ENCODE results near the gene POMC.
"Not testable (repeated sequence)": the region's sequence is repeated elsewhere in the genome, so short reads cannot be mapped to it uniquely, and the experiment has no call there.

Gene POMC

DNA sequence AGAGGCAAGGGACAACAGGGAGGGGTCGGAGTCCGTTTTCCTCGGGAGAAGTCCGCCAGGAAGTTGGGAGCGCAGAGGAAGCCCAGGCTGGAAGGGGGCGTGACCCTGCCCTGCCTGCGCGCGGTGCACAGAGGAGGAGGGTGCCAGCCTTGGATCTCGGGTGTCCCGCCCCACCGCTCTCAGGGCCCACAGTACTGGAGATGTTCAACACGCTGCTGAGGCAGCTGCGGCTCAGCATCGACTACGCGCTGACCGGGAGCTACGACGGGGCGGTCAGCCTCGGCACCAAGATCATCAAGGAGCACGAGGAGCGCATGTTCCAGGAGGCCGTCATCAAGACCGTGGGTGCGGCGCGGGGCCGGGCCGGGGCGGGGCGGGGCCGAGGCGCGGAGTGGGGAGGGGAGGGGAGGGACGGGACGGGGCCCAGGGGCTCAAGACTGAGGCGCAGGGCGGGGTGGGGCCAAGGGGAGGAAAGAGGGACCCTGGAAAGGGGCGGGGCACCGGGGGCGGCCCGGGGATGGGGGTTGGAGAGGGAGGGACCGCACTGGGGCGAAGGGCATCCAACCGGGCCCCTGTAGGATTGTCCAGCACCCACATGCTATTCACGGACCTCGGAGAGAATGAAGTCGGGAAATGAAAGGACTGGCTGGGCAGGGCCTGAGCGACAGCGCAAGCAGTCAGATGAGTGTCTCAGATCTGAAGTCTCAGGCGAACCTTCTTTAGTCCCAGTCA lies 36.6 kb downstream of the POMC start:
- no peak for DNase-seq

DNA sequence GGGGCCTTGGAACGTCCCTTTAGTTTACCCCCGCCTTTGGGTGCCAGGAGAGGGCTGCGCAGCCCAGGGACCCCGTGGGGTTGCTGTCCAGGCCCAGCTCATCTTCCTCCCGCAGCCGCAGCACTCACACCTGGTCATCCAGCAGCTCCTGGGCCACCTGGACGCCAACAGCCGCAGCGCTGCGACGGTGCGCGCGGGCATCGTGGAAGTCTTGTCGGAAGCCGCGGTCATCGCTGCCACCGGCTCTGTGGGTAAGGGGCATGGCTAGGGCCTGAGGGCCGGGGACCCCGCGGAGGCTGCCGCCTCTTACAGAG lies 37.2 kb downstream of the POMC start:
- no peak for DNase-seq

DNA sequence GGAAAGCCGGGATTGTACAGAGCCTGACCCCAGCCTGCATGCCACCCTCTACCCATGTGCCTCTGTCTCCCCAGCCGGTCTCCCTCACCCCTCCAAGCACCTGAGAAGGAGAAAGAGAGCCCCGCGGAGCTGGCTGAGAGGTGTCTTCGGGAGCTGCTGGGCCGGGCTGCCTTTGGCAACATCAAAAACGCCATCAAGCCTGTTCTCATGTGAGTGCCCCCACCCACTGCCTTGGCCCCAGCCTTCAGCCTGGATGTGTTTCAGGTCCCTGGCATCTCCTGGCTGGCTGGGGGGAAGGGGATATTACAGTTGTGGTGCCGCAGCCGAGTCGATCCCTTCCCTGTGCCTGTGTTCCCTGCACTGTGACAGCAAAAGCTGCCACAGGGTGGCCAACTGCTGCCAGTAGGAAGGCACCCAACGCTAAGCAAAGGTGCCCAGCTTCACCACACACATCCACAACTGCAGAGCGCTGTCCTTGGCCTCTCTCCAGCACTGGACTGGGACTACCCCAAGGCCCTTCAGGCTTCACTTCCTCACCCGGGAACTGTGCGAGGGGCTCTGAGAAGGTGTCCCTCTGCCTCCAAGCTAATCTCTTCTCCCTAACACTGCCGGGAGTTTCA lies 38.4 kb downstream of the POMC start:
- DNase-seq, result no peak

DNA sequence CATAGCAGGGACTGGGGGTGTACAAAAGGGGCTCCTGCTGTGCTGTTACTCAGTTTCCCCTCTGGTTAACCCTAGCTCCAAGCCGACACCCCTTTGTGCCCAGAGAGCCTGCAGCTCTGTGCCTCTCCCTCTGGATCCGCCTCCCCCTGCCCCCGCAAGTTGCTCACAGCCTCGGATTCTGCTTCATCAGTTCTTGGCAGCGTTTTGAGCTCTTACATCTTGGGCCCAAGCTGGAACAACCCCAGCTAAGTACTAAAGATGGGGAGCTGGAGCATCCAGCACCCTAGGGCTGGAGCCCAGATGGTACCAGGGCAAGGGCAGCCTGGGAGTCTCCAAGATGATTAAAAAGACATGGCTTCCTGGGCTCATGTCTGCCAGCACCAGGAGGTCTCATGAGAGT lies 40.7 kb downstream of the POMC start:
- DNase-seq, result no peak

DNA sequence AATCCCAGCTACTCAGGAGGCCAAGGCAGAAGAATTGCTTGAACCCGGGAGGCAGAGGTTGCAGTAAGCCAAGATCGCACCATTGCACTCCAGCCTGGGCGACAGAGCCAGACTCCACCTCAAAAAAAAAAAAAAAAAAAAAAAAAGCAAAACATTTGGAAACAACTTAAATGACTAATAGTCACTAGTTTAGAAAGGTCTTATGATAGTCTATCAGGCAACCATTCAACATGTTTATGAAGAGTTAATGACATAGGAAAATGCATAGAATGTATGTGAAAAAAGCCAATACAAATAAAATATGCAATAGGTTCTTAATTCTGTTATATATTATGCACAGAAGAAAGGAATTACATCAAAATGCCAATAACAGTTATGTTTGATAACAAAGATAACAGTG lies 41.3 kb downstream of the POMC start:
- DNase-seq, result not testable (repeated sequence)

DNA sequence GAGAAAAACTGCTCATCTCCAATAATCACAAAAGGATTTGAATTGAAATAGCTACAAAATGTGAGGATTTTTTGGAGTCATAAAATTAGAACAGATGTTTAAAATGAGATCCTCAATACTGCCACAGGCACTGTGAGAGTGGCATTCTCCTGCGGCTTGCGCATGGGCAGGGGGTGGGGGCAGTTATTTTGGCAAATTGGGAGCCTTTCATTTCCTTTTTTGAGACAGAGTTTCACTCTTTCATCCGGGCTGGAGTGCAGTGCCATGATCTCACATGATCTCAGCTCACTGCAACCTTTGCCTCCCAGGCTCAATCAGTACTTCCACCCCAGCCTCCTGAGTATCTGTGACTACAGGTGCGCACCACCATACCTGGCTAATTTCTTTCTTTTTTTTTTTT lies 42.4 kb downstream of the POMC start:
- no peak for DNase-seq

DNA sequence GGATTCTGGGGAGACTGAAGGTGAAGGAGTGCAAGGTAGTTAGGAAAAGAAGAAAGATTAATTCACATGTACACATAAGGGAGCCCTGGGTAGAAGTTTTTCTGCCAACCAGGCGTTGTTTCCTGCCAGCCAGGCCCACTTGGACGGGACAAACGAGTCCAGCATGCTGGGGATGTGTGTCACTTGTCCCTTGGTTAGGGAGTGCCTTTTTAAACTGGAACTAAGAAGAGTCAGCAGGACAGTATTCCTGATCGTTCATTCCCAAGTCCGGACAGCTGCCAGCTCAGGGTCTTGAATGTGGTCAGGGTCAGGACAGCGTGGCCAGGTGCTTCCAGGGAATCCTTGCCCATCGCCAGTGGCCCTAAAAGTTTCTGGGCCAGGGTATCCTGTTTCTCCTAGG lies 43.2 kb downstream of the POMC start:
- no peak for DNase-seq

DNA sequence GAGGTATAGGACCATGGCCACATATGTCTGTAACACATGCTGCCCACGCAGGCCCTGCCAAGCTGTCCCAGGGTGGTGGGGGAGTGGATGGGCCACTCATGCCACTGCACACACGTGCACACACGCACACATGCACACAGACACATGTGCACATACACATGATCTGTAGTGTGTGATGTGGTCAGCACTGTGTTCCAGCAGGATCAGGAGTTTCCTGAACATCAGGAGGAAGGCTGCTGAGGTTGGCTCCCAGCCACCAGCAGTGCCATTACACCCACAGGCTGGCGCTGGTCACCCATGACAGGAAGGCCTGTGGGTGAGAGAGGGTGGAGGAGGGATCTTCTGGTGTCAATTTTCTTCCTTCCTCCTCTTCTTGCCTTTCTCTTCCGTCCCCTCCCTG lies 44.7 kb downstream of the POMC start:
- DNase-seq, result no peak

DNA sequence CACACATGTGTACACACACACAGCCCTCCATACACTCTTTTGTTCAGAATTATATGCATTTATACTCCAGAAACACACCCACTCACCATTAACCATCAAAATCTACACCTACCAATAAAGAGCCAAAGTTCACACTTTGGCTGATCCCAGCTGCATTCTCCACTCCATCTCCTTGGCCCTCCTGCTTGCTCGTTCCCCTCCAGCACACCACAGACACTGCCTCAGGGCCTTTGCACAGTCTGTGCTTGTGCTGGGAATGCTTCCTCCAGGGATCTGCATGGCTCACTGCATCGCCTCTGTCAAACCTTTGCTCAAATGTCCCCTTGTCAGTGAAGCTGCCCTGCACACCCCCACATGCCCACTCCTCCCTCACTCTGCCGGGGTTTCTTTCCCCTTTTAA lies 46.0 kb downstream of the POMC start:
- DNase-seq, result no peak

DNA sequence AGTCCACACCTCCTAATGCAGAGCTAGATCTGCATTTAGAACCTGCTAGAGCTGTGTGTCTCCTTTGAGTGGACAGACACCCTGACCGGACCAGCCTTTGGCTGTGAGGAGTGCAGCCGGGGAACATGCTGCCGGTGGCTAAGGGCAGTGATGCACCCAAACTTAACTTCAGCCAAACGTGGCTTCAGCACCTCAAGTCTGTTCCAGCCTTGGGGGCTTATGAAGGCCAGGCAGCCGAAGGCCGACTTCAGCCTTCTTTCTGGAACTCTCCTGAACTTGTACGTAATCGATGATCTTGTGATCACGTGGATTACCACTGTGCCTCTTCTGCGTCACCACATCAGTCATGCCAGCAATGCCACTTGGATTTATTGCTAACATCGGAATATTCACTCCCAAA lies 49.1 kb downstream of the POMC start:
- DNase-seq, result no peak

DNA sequence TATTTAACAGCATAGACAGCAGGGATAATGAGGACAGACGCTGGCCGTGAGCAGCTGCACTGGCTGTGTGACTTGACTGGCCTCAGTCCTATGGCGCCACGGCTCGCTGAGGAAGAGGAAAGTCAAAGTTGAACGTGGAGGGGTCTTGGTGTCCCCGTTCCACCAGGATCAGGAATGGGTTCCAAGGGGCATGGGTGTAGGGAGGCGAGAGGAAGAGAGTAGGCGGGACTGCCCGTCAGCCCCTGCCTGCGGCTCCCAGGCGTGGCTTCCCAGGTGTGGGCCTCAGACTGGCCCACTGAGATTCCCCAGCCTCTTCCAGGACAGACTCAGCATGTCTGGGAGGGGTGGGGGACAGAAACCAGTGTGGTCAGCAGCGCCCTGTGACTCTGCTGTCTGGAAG lies 51.4 kb downstream of the POMC start:
- DNase-seq, result no peak

DNA sequence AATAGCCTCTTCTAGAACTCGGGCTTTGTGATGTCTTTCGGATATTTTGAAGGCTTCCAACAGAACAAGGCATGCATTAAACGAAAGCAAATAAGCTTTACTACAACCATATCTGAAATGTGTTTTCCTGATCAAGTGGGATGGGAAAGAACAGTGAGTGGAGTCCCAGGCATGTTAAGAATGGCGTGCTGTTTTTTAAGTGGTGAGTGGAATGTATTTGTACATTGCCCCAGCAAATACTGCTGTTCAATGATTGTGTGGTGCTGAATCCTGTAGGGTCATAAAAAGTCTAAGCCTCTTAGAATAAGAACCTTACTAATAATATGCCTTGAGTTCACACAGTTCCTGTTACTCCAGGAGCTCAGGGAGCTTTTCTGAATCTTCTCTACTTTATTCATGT lies 52.5 kb downstream of the POMC start:
- no peak for DNase-seq

DNA sequence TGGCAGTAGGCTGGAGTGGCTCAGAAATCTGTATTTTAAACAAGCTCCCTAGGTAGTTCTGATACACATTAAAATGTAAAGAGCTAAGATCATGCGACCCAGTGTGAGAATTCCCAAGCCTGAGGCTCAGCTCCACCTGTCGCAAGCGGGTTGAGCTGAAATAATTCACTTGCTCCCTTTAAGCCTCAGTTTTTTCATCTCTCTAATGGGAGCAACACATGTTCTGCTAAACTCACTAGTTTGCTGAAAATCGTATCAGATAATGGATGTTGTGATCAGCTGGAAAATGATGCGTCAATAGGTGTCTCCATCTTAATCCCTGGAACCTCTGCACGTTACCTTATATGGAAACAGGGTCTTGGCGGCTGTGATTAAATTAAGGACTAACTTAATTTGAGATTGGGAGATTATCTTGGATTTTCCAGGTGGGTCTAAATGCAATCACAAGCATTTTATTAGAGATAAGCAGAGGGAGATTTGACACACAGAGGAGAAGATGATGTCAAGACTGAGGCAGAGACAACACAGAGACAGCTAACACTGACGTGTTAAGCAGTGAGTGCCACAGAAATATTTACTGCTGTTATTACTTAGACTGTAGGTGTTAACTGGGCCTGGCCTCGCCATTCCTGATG lies 53.0 kb downstream of the POMC start:
- no peak for DNase-seq

DNA sequence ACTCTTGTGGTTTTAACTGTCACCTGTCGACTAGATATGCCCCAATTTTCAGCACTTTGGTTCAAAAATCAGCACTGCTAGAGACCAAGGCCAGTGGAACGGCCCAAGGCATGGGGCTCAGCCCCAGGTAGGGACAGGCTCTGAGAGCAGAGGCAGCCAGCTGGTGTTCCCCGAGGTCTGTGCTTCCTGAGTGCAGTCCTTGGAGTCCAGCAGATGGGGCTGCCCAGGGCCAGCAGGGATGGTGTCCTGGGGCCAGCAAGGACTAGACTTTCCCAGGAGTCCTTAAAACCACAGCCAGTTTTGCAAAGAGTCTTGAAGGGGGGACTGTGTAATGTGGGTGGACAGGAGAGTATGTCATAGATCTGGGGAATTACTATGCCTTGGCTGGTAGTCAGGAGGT lies 56.3 kb downstream of the POMC start:
- no peak for DNase-seq
